ENCODE data around the gene DPM3. TPM values are rescaled to one million over a fixed set of nuclear protein-coding genes. Genes with fewer than 3 reads are reported as not detected.

The DPM3 gene
- total RNA-seq, result 33.9 TPM

DNA sequence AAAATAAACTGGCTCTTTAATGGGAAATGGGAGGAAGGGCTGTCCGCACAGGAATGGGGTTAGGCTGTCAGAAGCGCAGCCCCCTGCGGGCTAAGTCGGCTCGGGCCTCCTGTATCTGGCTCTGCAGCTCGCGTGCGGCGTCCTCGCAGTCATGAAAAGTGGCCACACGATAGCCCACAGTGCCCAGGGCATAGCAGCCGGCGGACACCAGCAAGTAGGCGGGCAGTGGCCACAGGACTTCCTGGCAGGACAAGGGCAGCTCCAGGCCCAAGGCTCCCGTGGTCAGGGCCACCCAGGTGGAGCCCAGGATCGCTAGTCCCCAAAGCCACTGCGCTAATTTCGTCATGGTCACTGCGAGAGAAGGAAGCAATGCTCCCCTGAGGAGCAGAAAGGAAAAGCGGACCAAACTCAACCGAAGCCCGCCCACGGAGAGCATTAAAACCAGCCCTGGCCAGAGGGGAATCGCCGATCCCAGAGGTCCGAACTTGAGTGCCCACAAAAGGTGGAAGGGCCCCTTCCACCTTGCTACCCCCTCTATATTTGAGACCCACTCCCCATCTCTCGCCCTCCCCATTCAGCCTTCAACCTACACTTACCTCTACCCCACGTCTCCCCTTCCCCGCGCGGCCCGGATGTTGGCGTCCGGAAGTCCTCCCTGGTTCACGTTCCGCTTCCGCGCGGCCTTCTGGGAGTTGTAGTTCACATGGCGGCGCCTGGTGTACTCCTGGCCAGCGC lies at the start of gene DPM3:
Gene DPM3, minus strand, starts transcription at position 637 of the 735 bp plus-strand sequence. Its CDS starts 291 bp downstream, at position 346.

DNA sequence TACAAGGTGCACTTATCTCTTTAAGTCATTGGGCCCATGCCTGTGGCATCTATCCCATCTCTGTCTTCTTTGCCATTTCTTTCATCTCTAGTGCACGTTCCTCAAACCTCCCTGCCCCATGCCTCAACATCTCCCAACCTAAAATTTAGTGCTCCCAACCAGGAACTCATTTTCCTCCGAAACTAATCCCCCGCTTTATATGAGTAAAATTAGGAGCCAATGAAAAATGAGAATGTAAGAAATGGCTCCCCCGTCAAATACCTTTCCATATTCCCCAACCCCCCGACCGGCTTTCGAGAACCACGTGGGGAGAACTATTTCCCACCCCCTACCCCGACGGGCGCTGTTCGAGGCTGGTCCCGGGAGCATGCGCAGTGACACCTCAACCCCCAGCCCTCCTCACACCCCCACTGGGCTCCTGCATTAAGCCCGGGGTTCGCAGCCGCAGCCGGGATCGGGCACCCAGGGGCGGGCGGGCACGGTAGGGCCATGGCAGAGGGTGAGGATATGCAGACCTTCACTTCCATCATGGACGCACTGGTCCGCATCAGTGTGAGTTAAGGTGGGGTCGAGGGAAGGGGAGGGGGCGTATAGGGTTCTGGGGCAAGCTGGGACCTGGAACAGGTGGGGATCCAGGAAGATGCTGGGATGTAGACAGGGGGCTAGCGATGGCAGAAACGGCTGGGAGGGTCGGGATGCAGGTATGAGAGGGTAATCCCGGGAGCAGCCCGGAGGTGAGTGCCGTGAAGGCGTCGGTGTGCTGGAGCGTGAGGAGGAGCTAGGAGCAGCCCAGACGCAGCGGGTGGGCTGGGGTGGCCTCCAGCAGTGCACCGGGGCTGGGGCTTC lies 33.4 kb upstream of the DPM3 start, which contains the start of gene TRIM46:
Gene TRIM46, plus strand, starts transcription at position 372 of the 846 bp plus-strand sequence. Its CDS starts 118 bp downstream, at position 490.

DNA sequence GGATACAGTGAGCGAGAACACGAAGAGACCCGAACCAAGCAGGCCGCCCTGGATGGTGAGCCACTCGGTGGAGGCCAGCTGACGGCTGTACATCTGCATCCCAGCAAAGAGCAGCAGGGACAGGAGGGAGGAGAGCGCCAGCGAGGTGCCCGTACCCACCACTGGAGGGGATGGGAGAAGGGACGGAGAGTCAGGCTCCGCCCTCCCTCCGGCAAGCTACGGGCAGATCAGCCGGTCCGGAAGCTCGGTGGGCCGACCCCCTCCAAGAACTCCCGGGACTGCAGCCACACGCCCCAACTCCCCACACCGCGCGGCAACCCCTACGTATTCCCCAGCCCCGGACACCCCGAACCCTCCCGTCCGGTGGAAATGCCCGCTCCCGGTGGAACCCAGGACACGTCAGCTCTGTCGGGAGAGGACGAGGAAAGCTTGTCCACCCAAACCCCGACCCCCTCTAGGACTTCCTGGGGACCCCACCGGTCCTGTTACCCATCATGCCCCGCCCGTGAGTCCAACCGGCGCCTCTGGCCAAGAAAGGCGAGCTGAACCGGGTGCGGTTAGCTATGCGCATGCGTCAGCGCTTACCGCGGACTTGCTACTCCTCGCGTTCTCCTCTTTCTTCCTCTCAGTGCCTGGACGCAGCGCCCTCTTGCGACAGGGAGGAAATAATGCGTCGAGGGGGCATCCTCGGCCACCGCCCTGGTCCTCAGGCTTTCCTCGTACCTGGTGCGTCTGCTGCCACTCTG lies 32.6 kb upstream of the DPM3 start, which contains the start of gene KRTCAP2:
Gene KRTCAP2, minus strand, starts transcription at position 573 of the 746 bp plus-strand sequence. Its CDS starts 80 bp downstream, at position 493.

GRCh38 chr1:155135415-155136028 lies 4.8 kb downstream of the DPM3 start, which contains the start of gene SLC50A1:
Gene SLC50A1 (plus strand): TSS chr1:155135852. CDS start chr1:155135912, 60 bp downstream.

DNA sequence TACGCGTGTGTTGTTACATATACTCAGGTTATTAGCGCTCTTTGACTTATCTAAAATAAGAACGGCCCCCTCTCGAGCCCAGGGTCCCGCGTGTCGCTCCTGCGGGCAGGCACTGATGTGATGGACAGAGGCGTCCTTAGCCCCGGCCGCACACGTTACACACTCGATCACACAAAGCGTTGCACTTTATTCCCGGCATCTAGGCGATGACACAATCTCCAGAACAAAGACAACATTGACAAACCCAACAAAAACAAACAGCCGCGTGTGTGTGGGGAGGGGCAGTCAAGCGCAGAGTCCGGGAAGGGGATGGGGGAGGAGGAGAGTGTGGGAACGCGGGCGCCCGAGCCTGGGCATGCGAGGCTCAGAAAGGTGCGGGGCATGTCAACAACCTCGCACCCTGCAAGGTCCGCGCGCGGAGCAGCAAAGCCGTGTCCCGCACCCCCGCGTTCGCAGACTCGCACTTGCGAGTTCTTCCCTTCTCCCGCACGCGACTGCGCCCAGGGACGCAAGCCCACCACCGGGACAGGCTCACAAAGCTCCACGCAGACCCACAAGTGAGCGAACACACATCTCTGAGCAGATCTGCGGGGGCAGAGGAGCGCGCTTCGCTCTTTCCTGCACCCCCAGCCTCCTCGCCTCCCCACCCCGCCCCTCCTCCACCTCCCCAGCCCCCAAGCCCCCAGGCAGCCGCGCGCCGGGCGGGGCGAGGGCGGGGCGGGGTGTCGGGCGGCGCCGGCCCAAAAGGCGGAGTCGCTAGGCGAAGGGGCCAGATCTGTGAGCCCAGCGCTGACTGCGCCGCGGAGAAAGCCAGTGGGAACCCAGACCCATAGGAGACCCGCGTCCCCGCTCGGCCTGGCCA lies 13.0 kb downstream of the DPM3 start, which contains the start of gene EFNA1:
Gene EFNA1, plus strand, starts transcription at position 772 of the 862 bp plus-strand sequence. CDS start 102 bp downstream, outside the sequence.

Small RNA genes lying within 50 kb of the gene (small RNA-seq; reads per million reads assigned to genes)
- gene HMGN2P18 (ENCODE audit: low replicate concordance), result not detected
- not detected for gene RF00019 (ENCODE audit: low replicate concordance)

Other genes starting within 250 kb of the DPM3 start
- gene PMVK, start 203.8 kb downstream of the DPM3 start, total RNA-seq, result 15.4 TPM
- 122 TPM for gene PBXIP1, start 184.4 kb downstream of the DPM3 start, total RNA-seq
- gene PYGO2, start 178.7 kb downstream of the DPM3 start, total RNA-seq, result 22.4 TPM
- gene SHC1, start 169.8 kb downstream of the DPM3 start, total RNA-seq, result 56.2 TPM
- gene CKS1B, start 165.8 kb downstream of the DPM3 start, total RNA-seq, result 33.5 TPM
- gene FLAD1, start 157.2 kb downstream of the DPM3 start, total RNA-seq, result 18.3 TPM
- not detected for gene LENEP, start 146.9 kb downstream of the DPM3 start, total RNA-seq
- 18.6 TPM for gene ZBTB7B, start 137.7 kb downstream of the DPM3 start, total RNA-seq
- gene DCST2, start 106.8 kb downstream of the DPM3 start, total RNA-seq, result 0.53 TPM
- not detected for gene DCST1, start 106.7 kb downstream of the DPM3 start, total RNA-seq
- 49.9 TPM for gene ADAM15, start 89.2 kb downstream of the DPM3 start, total RNA-seq
- 11.8 TPM for gene EFNA4, start 76.8 kb downstream of the DPM3 start, total RNA-seq
- 6.0 TPM for gene EFNA3, start 61.7 kb downstream of the DPM3 start, total RNA-seq
- gene EFNA1, start 12.7 kb downstream of the DPM3 start, total RNA-seq, result 74.2 TPM
- 33.7 TPM for gene SLC50A1, start 4.7 kb downstream of the DPM3 start, total RNA-seq
- 80.7 TPM for gene KRTCAP2, start 32.8 kb upstream of the DPM3 start, total RNA-seq
- 2.3 TPM for gene TRIM46, start 33.3 kb upstream of the DPM3 start, total RNA-seq
- gene THBS3, start 67.4 kb upstream of the DPM3 start, total RNA-seq, result 27.5 TPM
- 41.6 TPM for gene MTX1, start 68.2 kb upstream of the DPM3 start, total RNA-seq
- 12.8 TPM for gene ENTREP3, start 115.0 kb upstream of the DPM3 start, total RNA-seq
- 45.5 TPM for gene SCAMP3, start 121.8 kb upstream of the DPM3 start, total RNA-seq
- gene CLK2, start 133.0 kb upstream of the DPM3 start, total RNA-seq, result 63.5 TPM
- 4.6 TPM for gene HCN3, start 136.9 kb upstream of the DPM3 start, total RNA-seq
- 3.3 TPM for gene PKLR, start 160.9 kb upstream of the DPM3 start, total RNA-seq
- 111 TPM for gene FDPS, start 168.3 kb upstream of the DPM3 start, total RNA-seq
- 27.9 TPM for gene RUSC1, start 180.4 kb upstream of the DPM3 start, total RNA-seq

Measured in metanephros (tissue), 2 donors.